NT2/D1 (cell line): Measurements from ENCODE around the gene APOA5.

Source experiments
- DNase-seq: peaks from one replicate; pipeline ENCODE4 v3.0.0-alpha.2; 2011; ENCODE audit warnings: low read depth, low spot score
- H3K27me3 ChIP-seq: 2 replicates; pipeline ENCODE4 v1.6.0; 2011; ENCODE audit warnings: mild to moderate bottlenecking; ENCODE audit not compliant: insufficient read length, insufficient read depth
- H3K36me3 ChIP-seq: 2 replicates; pipeline ENCODE4 v1.6.1; 2011; ENCODE audit warnings: mild to moderate bottlenecking, low read length, mixed read lengths; ENCODE audit not compliant: insufficient read depth, insufficient read length
- H3K4me1 ChIP-seq: 2 replicates; pipeline ENCODE4 v1.5.1; 2011; ENCODE audit not compliant: insufficient read depth, insufficient read length
- H3K4me3 ChIP-seq: 2 replicates; pipeline ENCODE4 v1.5.1; 2011; ENCODE audit warnings: low read depth; ENCODE audit not compliant: insufficient read length
- H3K9ac ChIP-seq: 2 replicates; pipeline ENCODE4 v1.6.0; 2011; ENCODE audit warnings: low read depth; ENCODE audit not compliant: insufficient read length
- H3K9me3 ChIP-seq: 2 replicates; pipeline ENCODE4 v1.5.1; 2011; ENCODE audit warnings: mild to moderate bottlenecking, low read length; ENCODE audit not compliant: insufficient read depth
- SUZ12 ChIP-seq: IDR thresholded peaks from 2 replicates; pipeline ENCODE4 v1.6.1; 2011; ENCODE audit not compliant: insufficient read length, insufficient read depth; ENCODE audit errors: extremely low read depth
- YY1 ChIP-seq: IDR thresholded peaks from 2 replicates; pipeline ENCODE4 v1.6.1; 2011; ENCODE audit not compliant: insufficient read length, insufficient read depth
- ZNF274 ChIP-seq: IDR thresholded peaks from 2 replicates; pipeline ENCODE4 v1.6.1; 2011; ENCODE audit warnings: mild to moderate bottlenecking, low read depth, low read length

Gene APOA5

GRCh38 chr11:116800610-116801009, 8.9 kb upstream of the APOA5 start:
- H3K4me1 ChIP-seq, result no peaks in the 10 kb centered on the region
- TF ChIP-seq SUZ12, result no peak
- TF ChIP-seq ZNF274, result no peak
- TF ChIP-seq YY1, result no peak
- H3K4me3 ChIP-seq, result no peak overlapping the region
- H3K36me3 ChIP-seq, result no peaks in the 10 kb centered on the region
- H3K27me3 ChIP-seq, result no peaks in the 10 kb centered on the region
- no peak overlapping the region for H3K9ac ChIP-seq
- no peak for DNase-seq
- H3K9me3 ChIP-seq, result no peaks in the 10 kb centered on the region

DNA sequence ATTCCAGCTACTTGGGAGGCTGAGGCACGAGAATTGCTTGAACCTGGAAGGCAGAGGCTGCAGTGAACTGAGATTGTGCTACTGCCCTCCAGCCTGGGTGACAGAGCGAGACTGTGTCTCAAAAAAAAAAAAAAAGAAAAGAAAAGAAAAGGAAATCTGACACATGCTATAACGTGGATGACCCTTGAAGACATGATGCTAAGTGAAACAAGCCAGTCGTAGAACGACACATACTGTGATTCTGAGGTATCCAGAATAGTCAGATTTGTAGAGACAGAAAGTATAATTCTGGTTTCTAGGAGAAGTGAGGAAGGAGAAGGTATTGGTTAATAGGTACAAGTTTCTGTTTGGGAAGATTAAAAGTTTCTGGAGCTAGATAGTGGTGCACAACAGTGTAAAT, 6.7 kb upstream of the APOA5 start:
- H3K27me3 ChIP-seq, result no peaks in the 10 kb centered on the region
- no peak overlapping the region for H3K4me3 ChIP-seq
- H3K9ac ChIP-seq, result no peak overlapping the region
- TF ChIP-seq YY1 (no peak), SUZ12 (no peak), ZNF274 (no peak)
- no peaks in the 10 kb centered on the region for H3K9me3 ChIP-seq
- H3K4me1 ChIP-seq, result no peaks in the 10 kb centered on the region
- DNase-seq, result no peak
- no peaks in the 10 kb centered on the region for H3K36me3 ChIP-seq

- Histone ChIP-seq H3K9ac (no peak overlapping the region), H3K4me1 (no peaks in the 10 kb centered on the region), H3K9me3 (no peaks in the 10 kb centered on the region), H3K36me3 (no peaks in the 10 kb centered on the region), H3K27me3 (no peaks in the 10 kb centered on the region), H3K4me3 (no peak overlapping the region)
- DNase-seq, result no peak
- TF ChIP-seq SUZ12 (no peak), ZNF274 (no peak), YY1 (no peak)
Measured at GRCh38 chr11:116797816-116798215, 6.1 kb upstream of the APOA5 start.

DNA sequence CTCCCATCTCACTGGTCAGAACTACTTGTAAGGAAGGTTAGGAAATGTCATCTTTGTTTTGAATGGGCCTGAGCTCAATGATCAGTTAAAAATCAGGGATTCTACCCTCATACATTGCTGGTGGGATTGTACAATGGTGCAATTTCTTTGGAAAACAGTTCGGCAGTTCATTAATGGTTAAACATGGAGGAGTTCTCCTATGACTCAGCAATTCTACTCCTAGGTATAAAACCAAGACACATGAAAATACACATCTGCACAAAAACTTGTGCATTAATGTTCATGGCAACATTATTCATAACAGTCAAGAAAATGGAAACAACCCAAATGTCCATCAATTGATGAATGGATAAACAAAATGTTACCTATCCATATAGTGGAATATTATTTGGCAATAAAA, 4.9 kb upstream of the APOA5 start:
- H3K4me3 ChIP-seq, result no peak overlapping the region
- H3K27me3 ChIP-seq, result no peaks in the 10 kb centered on the region
- no peaks in the 10 kb centered on the region for H3K36me3 ChIP-seq
- no peaks in the 10 kb centered on the region for H3K9me3 ChIP-seq
- TF ChIP-seq SUZ12, result no peak
- no peak for TF ChIP-seq YY1
- TF ChIP-seq ZNF274, result no peak
- peaks cover 2% of the 10 kb centered on the region for H3K4me1 ChIP-seq
- DNase-seq, result no peak
- no peak overlapping the region for H3K9ac ChIP-seq

GRCh38 chr11:116794851-116795250, 3.2 kb upstream of the APOA5 start:
- TF ChIP-seq YY1, result no peak
- TF ChIP-seq SUZ12, result no peak
- no peak for TF ChIP-seq ZNF274
- H3K9me3 ChIP-seq, result no peaks in the 10 kb centered on the region
- peaks cover 8% of the 10 kb centered on the region for H3K4me1 ChIP-seq

DNA sequence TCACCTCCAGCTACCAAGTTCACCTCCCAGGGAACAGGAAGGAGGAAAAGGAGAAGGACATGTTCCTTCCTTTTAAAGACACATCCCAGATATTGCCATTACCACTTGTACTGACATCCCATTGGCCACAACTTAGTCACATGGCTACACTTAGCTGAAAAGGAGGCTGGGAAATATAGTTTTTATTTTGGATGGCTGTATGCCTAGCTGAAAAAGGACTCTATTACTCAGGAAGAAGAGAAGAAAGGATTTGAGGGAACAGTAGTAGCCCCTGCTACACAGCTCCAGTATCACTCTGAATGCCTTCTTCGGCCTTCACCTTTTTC, 2.1 kb upstream of the APOA5 start:
- no peaks in the 10 kb centered on the region for H3K36me3 ChIP-seq
- H3K27me3 ChIP-seq, result peaks cover 25% of the 10 kb centered on the region
- H3K9me3 ChIP-seq, result no peaks in the 10 kb centered on the region
- H3K9ac ChIP-seq, result no peak overlapping the region
- DNase-seq, result no peak
- TF ChIP-seq YY1 (no peak), ZNF274 (no peak), SUZ12 (no peak)
- no peak overlapping the region for H3K4me3 ChIP-seq
- peaks cover 8% of the 10 kb centered on the region for H3K4me1 ChIP-seq

More at GRCh38 chr11:116794851-116795250, 3.2 kb upstream of the APOA5 start:
- Histone ChIP-seq H3K4me3 (no peak overlapping the region), H3K9ac (no peak overlapping the region), H3K27me3 (peaks cover 14% of the 10 kb centered on the region), H3K36me3 (no peaks in the 10 kb centered on the region)
- DNase-seq, result no peak

DNA sequence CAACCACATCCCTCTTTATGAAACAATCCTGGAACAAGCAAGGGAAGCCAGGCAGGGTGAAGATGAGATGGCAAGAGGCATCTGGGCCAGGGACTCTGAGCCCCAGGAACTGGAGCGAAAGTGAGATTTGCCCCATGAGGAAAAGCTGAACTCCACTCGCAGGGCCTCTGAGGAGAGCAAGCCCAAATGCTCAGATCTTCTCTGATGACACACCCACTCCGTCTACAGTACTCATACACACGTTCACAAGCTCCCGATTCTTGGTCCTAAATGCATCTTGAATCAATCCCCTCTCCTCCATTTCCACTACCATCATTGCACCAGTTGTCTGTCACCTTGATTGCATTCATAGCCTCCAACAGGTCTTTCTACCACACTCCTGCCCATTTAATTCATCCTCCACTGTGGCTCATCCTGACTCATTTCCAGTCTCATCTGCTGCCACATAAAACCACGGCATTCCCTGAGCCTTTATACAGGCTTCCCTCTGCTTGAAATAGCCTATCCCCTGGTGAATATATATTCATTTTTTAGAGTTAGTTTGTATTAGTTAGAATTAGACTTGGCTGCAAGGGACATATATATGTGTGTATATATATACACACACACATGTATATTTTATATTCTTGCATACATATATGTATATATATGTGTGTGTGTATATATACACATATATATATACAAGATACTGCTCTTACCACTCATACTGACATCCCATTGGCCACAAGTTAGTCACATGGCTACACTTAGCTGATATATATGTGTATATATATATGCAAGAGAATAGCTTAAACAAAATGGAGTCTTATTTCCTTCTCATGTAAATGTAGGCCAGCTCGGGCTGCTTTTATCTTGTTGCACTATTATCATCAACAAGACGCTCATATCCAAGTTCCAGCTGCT, 1.4 kb upstream of the APOA5 start:
- Histone ChIP-seq H3K27me3 (peaks cover 25% of the 10 kb centered on the region), H3K9me3 (no peaks in the 10 kb centered on the region), H3K9ac (no peak overlapping the region), H3K4me3 (no peak overlapping the region), H3K36me3 (no peaks in the 10 kb centered on the region), H3K4me1 (peaks cover 8% of the 10 kb centered on the region)
- TF ChIP-seq SUZ12 (no peak), ZNF274 (no peak), YY1 (no peak)
- no peak for DNase-seq
